Measurements from ENCODE around the gene TRABD2A.

DNA sequence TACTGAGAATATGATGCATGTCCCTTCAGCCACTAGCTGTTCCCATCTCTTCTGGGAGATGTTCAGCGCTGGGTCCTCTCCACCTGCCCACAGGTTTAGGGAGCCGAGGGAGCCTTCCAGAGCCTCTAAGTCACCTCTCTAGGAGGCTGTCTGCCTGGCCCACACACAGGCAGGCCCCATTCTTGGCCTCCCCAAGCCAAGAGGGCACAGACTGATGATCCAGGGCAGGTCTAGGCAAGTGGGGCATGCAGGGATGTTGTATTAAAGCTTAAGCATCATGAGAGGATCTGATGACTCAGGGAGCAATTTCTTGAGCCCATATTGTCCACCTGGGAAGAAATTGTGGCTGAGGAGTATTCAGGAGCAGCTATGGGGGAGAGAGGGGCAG, 44.4 kb upstream of the TRABD2A start:
- TF ChIP-seq POLR2A (IDR thresholded peaks at IDR 0.05) = no peak
- TF ChIP-seq, protein P1, sequence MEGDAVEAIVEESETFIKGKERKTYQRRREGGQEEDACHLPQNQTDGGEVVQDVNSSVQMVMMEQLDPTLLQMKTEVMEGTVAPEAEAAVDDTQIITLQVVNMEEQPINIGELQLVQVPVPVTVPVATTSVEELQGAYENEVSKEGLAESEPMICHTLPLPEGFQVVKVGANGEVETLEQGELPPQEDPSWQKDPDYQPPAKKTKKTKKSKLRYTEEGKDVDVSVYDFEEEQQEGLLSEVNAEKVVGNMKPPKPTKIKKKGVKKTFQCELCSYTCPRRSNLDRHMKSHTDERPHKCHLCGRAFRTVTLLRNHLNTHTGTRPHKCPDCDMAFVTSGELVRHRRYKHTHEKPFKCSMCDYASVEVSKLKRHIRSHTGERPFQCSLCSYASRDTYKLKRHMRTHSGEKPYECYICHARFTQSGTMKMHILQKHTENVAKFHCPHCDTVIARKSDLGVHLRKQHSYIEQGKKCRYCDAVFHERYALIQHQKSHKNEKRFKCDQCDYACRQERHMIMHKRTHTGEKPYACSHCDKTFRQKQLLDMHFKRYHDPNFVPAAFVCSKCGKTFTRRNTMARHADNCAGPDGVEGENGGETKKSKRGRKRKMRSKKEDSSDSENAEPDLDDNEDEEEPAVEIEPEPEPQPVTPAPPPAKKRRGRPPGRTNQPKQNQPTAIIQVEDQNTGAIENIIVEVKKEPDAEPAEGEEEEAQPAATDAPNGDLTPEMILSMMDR (IDR thresholded peaks at IDR 0.05) = no peak
- TF ChIP-seq POLR2AphosphoS5 (IDR thresholded peaks at IDR 0.05) = no peak
